ENCODE results near the gene ELL. TPM values are rescaled to one million over a fixed set of nuclear protein-coding genes. Genes with fewer than 3 reads are reported as not detected.

The ELL gene
- total and polyA plus RNA-seq, 9 of the 15 experiments (the other 6 are each of a cell fraction or from before 2014, with no cell fraction given) = 0.24 to 22.5 (median 4.1) TPM

DNA sequence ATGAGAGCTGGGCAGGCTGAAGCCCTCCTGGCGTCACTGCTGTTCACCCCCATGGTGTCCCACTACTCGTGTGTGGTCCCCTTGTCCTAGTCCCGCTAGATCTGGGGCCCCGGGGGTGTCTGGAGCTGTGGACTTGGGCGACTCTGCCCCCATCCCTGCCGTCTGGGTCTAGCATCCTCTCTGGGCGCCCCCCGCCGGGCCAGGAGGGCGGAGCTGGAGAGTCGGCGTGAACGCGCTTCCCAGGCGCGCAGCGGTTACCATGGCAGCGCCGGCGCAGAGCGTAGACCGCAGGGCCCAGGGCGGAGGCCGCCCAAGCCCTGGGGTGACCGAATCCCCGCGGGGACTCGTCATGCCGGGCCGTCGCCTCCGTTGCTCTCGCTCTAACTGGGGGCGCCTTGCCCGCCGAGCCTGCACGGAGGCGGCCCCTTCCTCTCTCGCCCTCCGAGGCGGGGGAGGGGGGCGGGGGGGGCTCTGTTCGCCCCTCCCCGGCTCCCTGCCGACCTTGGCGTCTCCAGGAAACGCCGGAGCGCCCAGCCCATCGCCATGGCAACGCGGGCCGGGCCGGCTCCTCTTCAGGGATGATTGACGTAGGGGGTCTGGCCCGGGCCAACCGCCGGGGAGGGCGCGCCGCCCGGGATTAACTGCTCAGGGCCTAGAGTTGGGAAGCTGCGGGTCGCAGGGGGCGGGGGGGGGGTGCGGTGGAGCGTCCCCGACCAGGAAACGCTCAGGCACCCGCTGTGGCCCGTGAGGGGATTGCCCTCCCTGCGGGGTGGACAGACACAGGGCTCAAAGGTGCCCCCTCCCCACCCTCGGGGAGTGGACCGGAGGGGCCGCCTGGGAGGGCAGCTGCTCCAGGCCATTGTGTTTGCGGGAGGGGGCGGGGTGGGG, 92.8 kb downstream of the ELL start (continued):
- TF ChIP-seq CHD7 (IDR thresholded peaks at IDR 0.05; ENCODE audit: low read depth, low read length) (no peak), ZNF184 (CRISPR knock-in tag; IDR thresholded peaks at IDR 0.05) (no peak), ATF1 (CRISPR knock-in tag; IDR thresholded peaks at IDR 0.05) (no peak), ATF1 (tag; IDR thresholded peaks at IDR 0.05) (peak; percentile 52), ZNF76 (CRISPR knock-in tag; IDR thresholded peaks at IDR 0.05; ENCODE audit: borderline replicate concordance) (no peak), RCOR1 (IDR thresholded peaks at IDR 0.05; ENCODE audit: borderline replicate concordance in 1 of 2, low read depth in 2 of 2, low read length in 2 of 2) (peak in 1 of 2 experiments; percentile 46; a peak in 1 of 4 replicates), CEBPG (CRISPR knock-in tag; IDR thresholded peaks at IDR 0.05) (no peak), CEBPG (tag; conservative IDR thresholded peaks at IDR 0.05 in 1 of 2, IDR thresholded peaks at IDR 0.05 in 1 of 2) (no peak), HLTF (IDR thresholded peaks at IDR 0.05) (no peak), EP400 (IDR thresholded peaks at IDR 0.05) (no peak)
- TF ChIP-seq, protein P1, sequence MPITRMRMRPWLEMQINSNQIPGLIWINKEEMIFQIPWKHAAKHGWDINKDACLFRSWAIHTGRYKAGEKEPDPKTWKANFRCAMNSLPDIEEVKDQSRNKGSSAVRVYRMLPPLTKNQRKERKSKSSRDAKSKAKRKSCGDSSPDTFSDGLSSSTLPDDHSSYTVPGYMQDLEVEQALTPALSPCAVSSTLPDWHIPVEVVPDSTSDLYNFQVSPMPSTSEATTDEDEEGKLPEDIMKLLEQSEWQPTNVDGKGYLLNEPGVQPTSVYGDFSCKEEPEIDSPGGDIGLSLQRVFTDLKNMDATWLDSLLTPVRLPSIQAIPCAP (CRISPR knock-in tag; IDR thresholded peaks at IDR 0.05; ENCODE audit: borderline replicate concordance) = no peak
- TF ChIP-seq, protein P2, sequence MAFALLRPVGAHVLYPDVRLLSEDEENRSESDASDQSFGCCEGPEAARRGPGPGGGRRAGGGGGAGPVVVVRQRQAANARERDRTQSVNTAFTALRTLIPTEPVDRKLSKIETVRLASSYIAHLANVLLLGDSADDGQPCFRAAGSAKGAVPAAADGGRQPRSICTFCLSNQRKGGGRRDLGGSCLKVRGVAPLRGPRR (CRISPR knock-in tag; IDR thresholded peaks at IDR 0.05) = no peak
- TF ChIP-seq, protein P3, sequence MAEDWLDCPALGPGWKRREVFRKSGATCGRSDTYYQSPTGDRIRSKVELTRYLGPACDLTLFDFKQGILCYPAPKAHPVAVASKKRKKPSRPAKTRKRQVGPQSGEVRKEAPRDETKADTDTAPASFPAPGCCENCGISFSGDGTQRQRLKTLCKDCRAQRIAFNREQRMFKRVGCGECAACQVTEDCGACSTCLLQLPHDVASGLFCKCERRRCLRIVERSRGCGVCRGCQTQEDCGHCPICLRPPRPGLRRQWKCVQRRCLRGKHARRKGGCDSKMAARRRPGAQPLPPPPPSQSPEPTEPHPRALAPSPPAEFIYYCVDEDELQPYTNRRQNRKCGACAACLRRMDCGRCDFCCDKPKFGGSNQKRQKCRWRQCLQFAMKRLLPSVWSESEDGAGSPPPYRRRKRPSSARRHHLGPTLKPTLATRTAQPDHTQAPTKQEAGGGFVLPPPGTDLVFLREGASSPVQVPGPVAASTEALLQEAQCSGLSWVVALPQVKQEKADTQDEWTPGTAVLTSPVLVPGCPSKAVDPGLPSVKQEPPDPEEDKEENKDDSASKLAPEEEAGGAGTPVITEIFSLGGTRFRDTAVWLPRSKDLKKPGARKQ (CRISPR knock-in tag; IDR thresholded peaks at IDR 0.05) = no peak
